IPS-20b (cell line): ENCODE data around the gene KLRC4.
"Not testable (repeated sequence)": the region's sequence is repeated elsewhere in the genome, so short reads cannot be mapped to it uniquely, and the experiment has no call there.

Experiments used
- H3K27ac ChIP-seq: one replicate; pipeline ENCODE4 v1.5.1; 2013; ENCODE audit warnings: low read length
- H3K27me3 ChIP-seq: 2 replicates; pipeline ENCODE4 v1.6.1; 2013; ENCODE audit warnings: mild to moderate bottlenecking, low read length, inconsistent platforms; ENCODE audit not compliant: insufficient read depth
- H3K36me3 ChIP-seq: 2 replicates; pipeline ENCODE4 v1.6.1; 2013; ENCODE audit warnings: low read depth, mild to moderate bottlenecking, inconsistent platforms, low read length, moderate library complexity; ENCODE audit not compliant: insufficient read depth
- H3K4me1 ChIP-seq: 2 replicates; pipeline ENCODE4 v1.6.1; 2013; ENCODE audit warnings: mild to moderate bottlenecking, control low read depth, inconsistent platforms, low read length, moderate library complexity; ENCODE audit not compliant: insufficient read depth
- H3K4me3 ChIP-seq: 2 replicates; pipeline ENCODE4 v1.5.1; 2013; ENCODE audit warnings: mild to moderate bottlenecking, low read length, inconsistent platforms
- H3K9ac ChIP-seq: 2 replicates; pipeline ENCODE4 v1.6.1; 2013; ENCODE audit warnings: low read depth, mild to moderate bottlenecking, inconsistent platforms, low read length, moderate library complexity
- H3K9me3 ChIP-seq: 2 replicates; pipeline ENCODE4 v1.6.1; 2013; ENCODE audit warnings: mild to moderate bottlenecking, low read depth, low read length, inconsistent platforms; ENCODE audit not compliant: insufficient read depth

KLRC4 gene

GRCh38 chr12:10430623-10431022 lies 21.1 kb upstream of the KLRC4 start:
- not testable (repeated sequence) for H3K27me3 ChIP-seq, H3K36me3 ChIP-seq, H3K4me3 ChIP-seq, H3K4me1 ChIP-seq, H3K27ac ChIP-seq, H3K9me3 ChIP-seq, H3K9ac ChIP-seq

GRCh38 chr12:10425938-10426337 lies 16.4 kb upstream of the KLRC4 start:
- not testable (repeated sequence) for H3K36me3 ChIP-seq, H3K27ac ChIP-seq, H3K27me3 ChIP-seq, H3K9me3 ChIP-seq, H3K4me3 ChIP-seq, H3K9ac ChIP-seq, H3K4me1 ChIP-seq

- not testable (repeated sequence) for H3K9ac ChIP-seq, H3K36me3 ChIP-seq, H3K4me1 ChIP-seq, H3K4me3 ChIP-seq, H3K27ac ChIP-seq, H3K9me3 ChIP-seq, H3K27me3 ChIP-seq
These were observed 14.8 kb upstream of the KLRC4 start for GRCh38 chr12:10424260-10424899.

GRCh38 chr12:10422159-10422558 lies 12.6 kb upstream of the KLRC4 start:
- not testable (repeated sequence) for H3K27me3 ChIP-seq, H3K4me3 ChIP-seq, H3K9ac ChIP-seq, H3K36me3 ChIP-seq, H3K27ac ChIP-seq, H3K9me3 ChIP-seq, H3K4me1 ChIP-seq

GRCh38 chr12:10420334-10420733 lies 10.8 kb upstream of the KLRC4 start, which contains the start of gene KLRC3:
Gene KLRC3, minus strand, starts transcription at chr12:10420595. Its CDS starts 45 bp downstream, at chr12:10420550.
- H3K27me3 ChIP-seq, H3K27ac ChIP-seq, H3K4me1 ChIP-seq, H3K9me3 ChIP-seq, H3K9ac ChIP-seq, H3K36me3 ChIP-seq, H3K4me3 ChIP-seq: not testable (repeated sequence)

- no peaks in the 10 kb centered on the region for H3K36me3 ChIP-seq
- no peaks in the 10 kb centered on the region for H3K9me3 ChIP-seq
- no peaks in the 10 kb centered on the region for H3K4me1 ChIP-seq
- H3K27ac ChIP-seq, result no peak overlapping the region
- no peak overlapping the region for H3K9ac ChIP-seq
- no peak overlapping the region for H3K4me3 ChIP-seq
- no peaks in the 10 kb centered on the region for H3K27me3 ChIP-seq
These were observed 715 bp downstream of the KLRC4 start for GRCh38 chr12:10408842-10409241.

- no peak overlapping the region for H3K9ac ChIP-seq
- no peak overlapping the region for H3K4me3 ChIP-seq
- H3K36me3 ChIP-seq, result no peaks in the 10 kb centered on the region
- H3K9me3 ChIP-seq, result no peaks in the 10 kb centered on the region
- H3K4me1 ChIP-seq, result no peaks in the 10 kb centered on the region
- H3K27ac ChIP-seq, result no peak overlapping the region
- no peaks in the 10 kb centered on the region for H3K27me3 ChIP-seq
These were observed 2.8 kb downstream of the KLRC4 start for GRCh38 chr12:10406725-10407124.

- no peaks in the 10 kb centered on the region for H3K27me3 ChIP-seq
- no peak overlapping the region for H3K4me3 ChIP-seq
- H3K9ac ChIP-seq, result no peak overlapping the region
These were observed 4.3 kb downstream of the KLRC4 start for GRCh38 chr12:10405294-10405693.

GRCh38 chr12:10404798-10405197 lies 4.8 kb downstream of the KLRC4 start:
- Histone ChIP-seq H3K4me1 (no peaks in the 10 kb centered on the region), H3K27ac (no peak overlapping the region), H3K4me3 (no peak overlapping the region), H3K36me3 (no peaks in the 10 kb centered on the region), H3K27me3 (no peaks in the 10 kb centered on the region), H3K9me3 (no peaks in the 10 kb centered on the region), H3K9ac (no peak overlapping the region)

More at GRCh38 chr12:10405294-10405693, 4.3 kb downstream of the KLRC4 start:
- no peak overlapping the region for H3K27ac ChIP-seq
- no peaks in the 10 kb centered on the region for H3K36me3 ChIP-seq
- no peaks in the 10 kb centered on the region for H3K9me3 ChIP-seq
- H3K4me1 ChIP-seq, result no peaks in the 10 kb centered on the region

GRCh38 chr12:10400829-10401228 lies 8.7 kb downstream of the KLRC4 start:
- Histone ChIP-seq H3K27ac (no peak overlapping the region), H3K36me3 (no peaks in the 10 kb centered on the region), H3K27me3 (no peaks in the 10 kb centered on the region), H3K4me3 (no peak overlapping the region), H3K9me3 (no peaks in the 10 kb centered on the region), H3K4me1 (no peaks in the 10 kb centered on the region), H3K9ac (no peak overlapping the region)

- Histone ChIP-seq H3K4me1 (no peaks in the 10 kb centered on the region), H3K9me3 (no peaks in the 10 kb centered on the region), H3K27me3 (no peaks in the 10 kb centered on the region), H3K27ac (no peak overlapping the region), H3K4me3 (no peak overlapping the region), H3K36me3 (no peaks in the 10 kb centered on the region), H3K9ac (no peak overlapping the region)
These were observed 11.4 kb downstream of the KLRC4 start for GRCh38 chr12:10398168-10398567.

- Histone ChIP-seq H3K4me1 (no peaks in the 10 kb centered on the region), H3K9ac (no peak overlapping the region), H3K9me3 (no peaks in the 10 kb centered on the region), H3K27me3 (no peaks in the 10 kb centered on the region), H3K4me3 (no peak overlapping the region), H3K27ac (no peak overlapping the region), H3K36me3 (no peaks in the 10 kb centered on the region)
These were observed 12.3 kb downstream of the KLRC4 start for GRCh38 chr12:10397296-10397695.
